ENCODE results near the gene RC3H2. TPM values are rescaled to one million over a fixed set of nuclear protein-coding genes. Genes with fewer than 3 reads are reported as not detected.
"Not testable (repeated sequence)": the region's sequence is repeated elsewhere in the genome, so short reads cannot be mapped to it uniquely, and the experiment has no call there.

The RC3H2 gene
- total and polyA plus RNA-seq, 4 donors, result 5.9 to 26.4 (median 16.9) TPM

DNA sequence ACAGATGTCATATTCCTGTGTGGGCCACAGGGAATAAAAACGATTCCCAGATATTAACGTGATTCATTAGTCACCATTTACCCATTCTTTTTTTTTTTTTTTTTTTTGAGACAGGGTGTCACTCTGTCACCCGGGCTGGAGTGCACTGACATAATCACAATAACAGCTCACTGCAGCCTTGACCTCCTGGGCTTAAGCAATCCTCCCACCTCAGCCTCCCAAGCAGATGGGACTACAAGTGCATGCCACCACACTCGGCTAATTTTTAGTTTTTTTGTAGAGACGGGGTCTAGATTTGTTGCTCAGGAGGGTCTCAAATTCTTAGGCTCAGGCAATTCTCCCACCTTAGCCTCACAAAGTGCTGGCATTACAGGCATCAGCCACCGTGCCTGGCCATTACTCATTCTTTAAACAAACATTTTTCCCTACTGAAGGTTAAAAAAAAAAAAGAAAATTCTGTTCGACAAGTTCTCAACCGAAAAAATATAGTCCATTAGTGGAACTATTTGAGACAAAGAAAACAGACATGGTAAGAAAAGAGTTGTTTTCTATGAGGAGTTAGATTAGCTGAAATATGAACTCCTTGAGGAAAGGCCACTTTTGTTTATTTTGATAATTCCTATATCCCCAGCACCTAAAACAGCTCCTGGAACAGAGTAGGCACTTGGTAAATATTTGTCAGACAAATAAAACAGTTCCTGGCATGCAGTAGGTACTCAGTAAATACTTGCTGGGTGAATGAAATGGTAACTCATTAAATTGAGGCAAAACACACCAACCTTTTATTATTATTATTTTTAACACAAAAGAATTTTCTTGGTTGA lies 44.6 kb downstream of the RC3H2 start:
- Histone ChIP-seq H3K9me3 (ENCODE audit: control insufficient read depth in 4 of 4, low read length in 3 of 4) (no peaks in the 10 kb centered on the region), H3K27me3 (ENCODE audit: control insufficient read depth in 4 of 4, insufficient read depth in 4 of 4, low read length in 3 of 4) (no peaks in the 10 kb centered on the region), H3K36me3 (ENCODE audit: control insufficient read depth in 4 of 4, insufficient read depth in 3 of 4, low read depth in 1 of 4, low read length in 3 of 4) (peaks cover 5 to 34% (median 29%) of the 10 kb centered on the region in 4 donors), H3K27ac (ENCODE audit: low read depth in 1 of 2, low read length in 2 of 2) (no peak overlapping the region), H3K4me1 (ENCODE audit: control insufficient read depth in 4 of 4, insufficient read depth in 4 of 4, low read length in 3 of 4) (peaks cover 0 to 1% (median 0%) of the 10 kb centered on the region in 4 donors), H3K9ac (ENCODE audit: low read depth in 1 of 2, low read length in 2 of 2) (no peak overlapping the region), H3K4me3 (ENCODE audit: low read depth in 1 of 3, low read length in 3 of 3) (no peak overlapping the region)
- no peak for DNase-seq (ENCODE audit: low spot score)
- WGBS, result 95% methylated on average over 8 of the region's 8 CpGs
- TF ChIP-seq, protein P1, sequence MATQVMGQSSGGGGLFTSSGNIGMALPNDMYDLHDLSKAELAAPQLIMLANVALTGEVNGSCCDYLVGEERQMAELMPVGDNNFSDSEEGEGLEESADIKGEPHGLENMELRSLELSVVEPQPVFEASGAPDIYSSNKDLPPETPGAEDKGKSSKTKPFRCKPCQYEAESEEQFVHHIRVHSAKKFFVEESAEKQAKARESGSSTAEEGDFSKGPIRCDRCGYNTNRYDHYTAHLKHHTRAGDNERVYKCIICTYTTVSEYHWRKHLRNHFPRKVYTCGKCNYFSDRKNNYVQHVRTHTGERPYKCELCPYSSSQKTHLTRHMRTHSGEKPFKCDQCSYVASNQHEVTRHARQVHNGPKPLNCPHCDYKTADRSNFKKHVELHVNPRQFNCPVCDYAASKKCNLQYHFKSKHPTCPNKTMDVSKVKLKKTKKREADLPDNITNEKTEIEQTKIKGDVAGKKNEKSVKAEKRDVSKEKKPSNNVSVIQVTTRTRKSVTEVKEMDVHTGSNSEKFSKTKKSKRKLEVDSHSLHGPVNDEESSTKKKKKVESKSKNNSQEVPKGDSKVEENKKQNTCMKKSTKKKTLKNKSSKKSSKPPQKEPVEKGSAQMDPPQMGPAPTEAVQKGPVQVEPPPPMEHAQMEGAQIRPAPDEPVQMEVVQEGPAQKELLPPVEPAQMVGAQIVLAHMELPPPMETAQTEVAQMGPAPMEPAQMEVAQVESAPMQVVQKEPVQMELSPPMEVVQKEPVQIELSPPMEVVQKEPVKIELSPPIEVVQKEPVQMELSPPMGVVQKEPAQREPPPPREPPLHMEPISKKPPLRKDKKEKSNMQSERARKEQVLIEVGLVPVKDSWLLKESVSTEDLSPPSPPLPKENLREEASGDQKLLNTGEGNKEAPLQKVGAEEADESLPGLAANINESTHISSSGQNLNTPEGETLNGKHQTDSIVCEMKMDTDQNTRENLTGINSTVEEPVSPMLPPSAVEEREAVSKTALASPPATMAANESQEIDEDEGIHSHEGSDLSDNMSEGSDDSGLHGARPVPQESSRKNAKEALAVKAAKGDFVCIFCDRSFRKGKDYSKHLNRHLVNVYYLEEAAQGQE (IDR thresholded peaks at IDR 0.05), result no peak

DNA sequence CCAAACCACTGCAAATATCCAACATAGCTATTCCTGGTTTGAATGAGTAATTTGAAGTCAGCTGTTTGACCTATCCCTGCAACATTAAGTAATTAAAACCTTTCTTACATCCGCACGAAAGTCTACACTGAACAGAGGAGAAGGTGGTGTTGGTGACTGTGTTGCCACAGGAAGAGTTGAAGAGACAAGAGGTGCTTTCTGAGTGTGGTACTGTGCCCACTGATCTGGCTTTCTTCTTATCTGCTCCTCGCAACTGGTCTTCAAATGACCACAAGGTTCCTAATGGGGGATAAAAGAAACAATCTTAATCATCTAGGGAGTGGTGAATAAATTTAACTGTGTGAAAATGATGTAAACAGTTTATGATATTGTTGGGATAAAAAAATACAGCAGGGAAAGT lies 47.3 kb downstream of the RC3H2 start:
- TF ChIP-seq FOXA1 (IDR thresholded peaks at IDR 0.05), result no peak
- TF ChIP-seq GABPA (IDR thresholded peaks at IDR 0.05 in 1 of 2, conservative IDR thresholded peaks at IDR 0.05 in 1 of 2), result no peak
- no peak for TF ChIP-seq YY1 (IDR thresholded peaks at IDR 0.05)
- TF ChIP-seq, protein P2, sequence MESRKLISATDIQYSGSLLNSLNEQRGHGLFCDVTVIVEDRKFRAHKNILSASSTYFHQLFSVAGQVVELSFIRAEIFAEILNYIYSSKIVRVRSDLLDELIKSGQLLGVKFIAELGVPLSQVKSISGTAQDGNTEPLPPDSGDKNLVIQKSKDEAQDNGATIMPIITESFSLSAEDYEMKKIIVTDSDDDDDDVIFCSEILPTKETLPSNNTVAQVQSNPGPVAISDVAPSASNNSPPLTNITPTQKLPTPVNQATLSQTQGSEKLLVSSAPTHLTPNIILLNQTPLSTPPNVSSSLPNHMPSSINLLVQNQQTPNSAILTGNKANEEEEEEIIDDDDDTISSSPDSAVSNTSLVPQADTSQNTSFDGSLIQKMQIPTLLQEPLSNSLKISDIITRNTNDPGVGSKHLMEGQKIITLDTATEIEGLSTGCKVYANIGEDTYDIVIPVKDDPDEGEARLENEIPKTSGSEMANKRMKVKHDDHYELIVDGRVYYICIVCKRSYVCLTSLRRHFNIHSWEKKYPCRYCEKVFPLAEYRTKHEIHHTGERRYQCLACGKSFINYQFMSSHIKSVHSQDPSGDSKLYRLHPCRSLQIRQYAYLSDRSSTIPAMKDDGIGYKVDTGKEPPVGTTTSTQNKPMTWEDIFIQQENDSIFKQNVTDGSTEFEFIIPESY (IDR thresholded peaks at IDR 0.05), result no peak
- no peak for TF ChIP-seq HNF4A (conservative IDR thresholded peaks at IDR 0.05)
- H3K36me3 ChIP-seq (ENCODE audit: control insufficient read depth in 4 of 4, insufficient read depth in 3 of 4, low read depth in 1 of 4, low read length in 3 of 4), result peaks cover 8 to 49% (median 42%) of the 10 kb centered on the region in 4 donors
- WGBS, result 96% methylated on average over 3 of the region's 3 CpGs

DNA sequence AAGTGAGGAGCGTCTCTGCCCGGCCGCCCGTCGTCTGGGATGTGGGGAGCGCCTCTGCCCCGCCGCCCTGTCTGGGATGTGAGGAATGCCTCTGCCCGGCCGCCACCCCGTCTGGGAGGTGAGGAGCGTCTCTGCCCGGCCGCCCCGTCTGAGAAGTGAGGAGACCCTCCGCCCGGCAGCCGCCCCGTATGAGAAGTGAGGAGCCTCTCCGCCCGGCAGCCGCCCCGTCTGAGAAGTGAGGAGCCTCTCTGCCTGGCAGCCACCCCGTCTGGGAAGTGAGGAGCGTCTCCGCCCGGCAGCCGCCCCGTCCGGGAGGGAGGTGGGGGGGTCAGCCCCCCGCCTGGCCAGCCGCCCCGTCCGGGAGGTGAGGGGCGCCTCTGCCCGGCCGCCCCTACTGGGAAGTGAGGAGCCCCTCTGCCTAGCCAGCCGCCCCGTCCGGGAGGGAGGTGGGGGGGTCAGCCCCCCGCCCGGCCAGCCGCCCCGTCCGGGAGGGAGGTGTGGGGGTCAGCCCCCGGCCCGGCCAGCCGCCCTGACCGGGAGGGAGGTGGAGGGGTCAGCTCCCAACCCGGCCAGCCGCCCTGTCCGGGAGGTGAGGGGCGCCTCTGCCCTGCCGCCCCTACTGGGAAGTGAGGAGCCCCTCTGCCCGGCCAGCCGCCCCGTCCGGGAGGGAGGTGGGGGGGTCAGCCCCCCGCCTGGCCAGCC lies 52.9 kb downstream of the RC3H2 start:
- not testable (repeated sequence) for H3K9ac ChIP-seq (ENCODE audit: low read depth in 1 of 2, low read length in 2 of 2); H3K9me3 ChIP-seq (ENCODE audit: control insufficient read depth in 4 of 4, low read length in 3 of 4); H3K4me1 ChIP-seq (ENCODE audit: control insufficient read depth in 4 of 4, insufficient read depth in 4 of 4, low read length in 3 of 4); H3K4me3 ChIP-seq (ENCODE audit: low read depth in 1 of 3, low read length in 3 of 3); H3K27ac ChIP-seq (ENCODE audit: low read depth in 1 of 2, low read length in 2 of 2); H3K27me3 ChIP-seq (ENCODE audit: control insufficient read depth in 4 of 4, insufficient read depth in 4 of 4, low read length in 3 of 4); DNase-seq (ENCODE audit: low spot score)
- WGBS, result 99% methylated on average over 34 of the region's 59 CpGs
- H3K36me3 ChIP-seq (ENCODE audit: control insufficient read depth in 4 of 4, insufficient read depth in 3 of 4, low read depth in 1 of 4, low read length in 3 of 4), result peaks cover 9 to 50% (median 44%) of the 10 kb centered on the region in 4 donors

More for the DNA sequence above, 47.3 kb downstream of the RC3H2 start:
- no peak for DNase-seq (ENCODE audit: low spot score)
- no peak overlapping the region for H3K27ac ChIP-seq (ENCODE audit: low read depth in 1 of 2, low read length in 2 of 2)
- H3K27me3 ChIP-seq (ENCODE audit: control insufficient read depth in 4 of 4, insufficient read depth in 4 of 4, low read length in 3 of 4), result no peaks in the 10 kb centered on the region
- H3K4me3 ChIP-seq (ENCODE audit: low read depth in 1 of 3, low read length in 3 of 3), result no peak overlapping the region
- H3K9me3 ChIP-seq (ENCODE audit: control insufficient read depth in 4 of 4, low read length in 3 of 4), result no peaks in the 10 kb centered on the region
- no peak overlapping the region for H3K9ac ChIP-seq (ENCODE audit: low read depth in 1 of 2, low read length in 2 of 2)
- peaks cover 0 to 2% (median 0%) of the 10 kb centered on the region in 4 donors for H3K4me1 ChIP-seq (ENCODE audit: control insufficient read depth in 4 of 4, insufficient read depth in 4 of 4, low read length in 3 of 4)

Measured in liver (tissue), 9 donors.